HCT116 (cell line): ENCODE results near the gene OR13A1. TPM values are rescaled to one million over a fixed set of nuclear protein-coding genes. Genes with fewer than 3 reads are reported as not detected.
"Not testable (repeated sequence)": the region's sequence is repeated elsewhere in the genome, so short reads cannot be mapped to it uniquely, and the experiment has no call there.

Experiments
- ATAC-seq: fragments of 200-7000 bp; cut with Tn5 transposase; 2 replicates; pipeline ENCODE4 v1.9.1; 2020; ENCODE audit warnings: mild to moderate bottlenecking, moderate library complexity
- BruUV-seq: library from RNA; stranded (reverse); fragments of 400-500 nt; replicated peaks from 2 replicates; lab custom pipeline; 2021; lab: Mats Ljungman, UMichigan
- CTCF ChIA-PET: fragments of 300-600 bp; sonication (Branson Sonifier 250); formaldehyde crosslinking; loops from one replicate; lab custom pipeline; 2021; ENCODE audit warnings: antibody characterized with exemption; lab: Charles Lee
- POLR2A ChIA-PET: fragments of 300-600, 350-600 bp; sonication (Branson Sonifier 250); formaldehyde crosslinking; loops from one replicate; lab custom pipeline; 2021; ENCODE audit warnings: antibody characterized with exemption; lab: Charles Lee
- RAD21 ChIA-PET, 2 experiments: fragments of 300-600 bp; sonication (Branson Sonifier 250); formaldehyde crosslinking; loops; one replicate each; lab custom pipeline; 2023; ENCODE audit warnings: low total read pairs in 2 of 2; ENCODE audit not compliant: uncharacterized antibody in 2 of 2, unreplicated experiment in 2 of 2, low non-redundant PET in 1 of 2; lab: Charles Lee
- DNase-seq: peaks from one replicate; pipeline ENCODE4 v3.0.0-alpha.2; 2010; ENCODE audit warnings: low read depth, low spot score
- H2AFZ ChIP-seq: fragments of 200-600 bp; shearing (Covaris generic), sonication (generic); 2 replicates; pipeline ENCODE4 v1.6.1; 2017; ENCODE audit warnings: low read depth, mixed run types, mixed read lengths, antibody characterized with exemption, low read length; ENCODE audit not compliant: poor library complexity, severe bottlenecking
- H3K27ac ChIP-seq: 2 replicates; pipeline ENCODE4 v1.5.1; 2012; ENCODE audit warnings: low read depth, low read length
- H3K27me3 ChIP-seq: fragments of 200-600 bp; sonication (generic); 2 replicates; pipeline ENCODE4 v1.6.1; 2016; ENCODE audit warnings: mixed run types, low read length, mixed read lengths; ENCODE audit not compliant: insufficient read depth
- H3K36me3 ChIP-seq, 2 experiments: fragments of 200-500 bp in 1 of 2; fragments of 200-600 bp in 1 of 2; sonication (Bioruptor generic) in 1 of 2; sonication (generic) in 1 of 2; 2 replicates each; pipeline versions ENCODE4 v1.5.1 to v1.6.1; 2014 to 2016; ENCODE audit warnings: low read length in 2 of 2, inconsistent platforms in 1 of 2, mixed read lengths in 1 of 2, mixed run types in 1 of 2; ENCODE audit not compliant: insufficient read depth in 2 of 2, control insufficient read depth in 1 of 2
- H3K4me1 ChIP-seq, 2 experiments: fragments of 200-600 bp in 1 of 2; sonication (generic) in 1 of 2; 2 replicates each; pipeline versions ENCODE4 v1.5.1 to v1.6.1; 2012 to 2017; ENCODE audit warnings: low read length in 2 of 2, inconsistent platforms in 1 of 2, mild to moderate bottlenecking in 1 of 2, mixed read lengths in 1 of 2, mixed run types in 1 of 2, moderate library complexity in 1 of 2; ENCODE audit not compliant: insufficient read depth in 2 of 2, control insufficient read depth in 1 of 2
- H3K4me2 ChIP-seq: fragments of 200-600 bp; sonication (generic); 2 replicates; pipeline ENCODE4 v1.6.1; 2017; ENCODE audit warnings: mixed run types, low read length, mixed read lengths
- H3K4me3 ChIP-seq, 2 experiments: fragments of 200-600 bp in 1 of 2; sonication (generic) in 1 of 2; replicated peaks in 1 of 2; 2 replicates each; pipeline ENCODE4 v1.5.1; 2011 to 2016; ENCODE audit warnings: low read length in 2 of 2, control low read depth in 1 of 2, low read depth in 1 of 2, mild to moderate bottlenecking in 1 of 2, mixed read lengths in 1 of 2, mixed run types in 1 of 2
- H3K79me2 ChIP-seq: fragments of 200-600 bp; sonication (generic); 2 replicates; pipeline ENCODE4 v1.6.1; 2017; ENCODE audit warnings: mild to moderate bottlenecking, mixed run types, low read length, moderate library complexity, mixed read lengths; ENCODE audit not compliant: insufficient read depth
- H3K9ac ChIP-seq: fragments of 200-600 bp; sonication (generic); 2 replicates; pipeline ENCODE4 v1.6.1; 2016; ENCODE audit warnings: low read length, mixed read lengths
- H3K9me2 ChIP-seq: fragments of 200-600 bp; sonication (generic), shearing (Covaris generic); 2 replicates; pipeline ENCODE4 v1.6.1; 2017; ENCODE audit warnings: mixed run types, mild to moderate bottlenecking, moderate library complexity; ENCODE audit not compliant: insufficient read depth
- H3K9me3 ChIP-seq, 2 experiments: fragments of 200-500 bp in 1 of 2; fragments of 200-600 bp in 1 of 2; sonication (Bioruptor generic) in 1 of 2; sonication (generic) in 1 of 2; 2 replicates each; pipeline ENCODE4 v1.6.1; 2014 to 2017; ENCODE audit warnings: low read length in 2 of 2, mixed read lengths in 2 of 2, inconsistent platforms in 1 of 2, low read depth in 1 of 2, mild to moderate bottlenecking in 1 of 2, mixed run types in 1 of 2, moderate library complexity in 1 of 2; ENCODE audit not compliant: control insufficient read depth in 1 of 2, insufficient read depth in 1 of 2
- H4K20me1 ChIP-seq: fragments of 200-600 bp; sonication (generic), shearing (Covaris generic); 2 replicates; pipeline ENCODE4 v1.6.1; 2017; ENCODE audit warnings: mixed run types, mild to moderate bottlenecking, moderate library complexity; ENCODE audit not compliant: insufficient read depth
- FOSL1 ChIP-seq: IDR thresholded peaks from 2 replicates; pipeline ENCODE4 v1.6.1; 2012; ENCODE audit warnings: low read depth
- RAD21 ChIP-seq: IDR thresholded peaks from 2 replicates; pipeline ENCODE4 v1.6.1; 2012; ENCODE audit warnings: low read depth, mild to moderate bottlenecking
- SP1 ChIP-seq: IDR thresholded peaks from 2 replicates; pipeline ENCODE4 v1.6.1; 2012; ENCODE audit warnings: low read depth
- intact Hi-C: fragments of 100-400 bp; cut with micrococcal nuclease; formaldehyde crosslinking; loops from 2 replicates; pipeline ENCODE4 v1.10.0; 2022
- total RNA-seq: library from RNA; stranded (reverse); gene quantifications from one replicate; pipeline ENCODE4 v1.2.1, GENCODE V29; 2021; ENCODE audit not compliant: unreplicated experiment
- TF ChIP-seq, protein P1 (sequence below): IDR thresholded peaks from 2 replicates; pipeline ENCODE4 v1.6.1; 2012; ENCODE audit warnings: low read depth

The OR13A1 gene
- total RNA-seq, 1 experiment from 2014 or later, result not detected

DNA sequence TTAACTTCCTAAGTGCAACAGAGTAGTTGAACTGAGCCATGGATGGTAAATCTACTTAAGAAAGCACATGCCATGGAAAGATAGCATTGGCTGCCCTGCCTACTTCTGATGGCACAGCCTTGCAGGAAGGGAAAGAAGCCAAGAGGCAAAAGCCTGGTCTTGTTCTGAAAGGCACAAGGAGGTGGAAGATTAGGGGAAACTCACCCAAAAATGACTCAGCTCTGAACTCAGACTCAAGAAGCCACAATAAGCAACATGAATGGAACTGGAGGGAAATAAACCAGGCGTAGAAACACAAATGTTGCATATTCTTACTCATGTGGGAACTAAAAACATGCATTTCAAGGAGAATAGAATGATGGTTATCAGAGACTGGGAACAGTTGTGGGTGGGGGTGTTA is 37.8 kb upstream of the OR13A1 start (continued):
- TF ChIP-seq, protein P1, sequence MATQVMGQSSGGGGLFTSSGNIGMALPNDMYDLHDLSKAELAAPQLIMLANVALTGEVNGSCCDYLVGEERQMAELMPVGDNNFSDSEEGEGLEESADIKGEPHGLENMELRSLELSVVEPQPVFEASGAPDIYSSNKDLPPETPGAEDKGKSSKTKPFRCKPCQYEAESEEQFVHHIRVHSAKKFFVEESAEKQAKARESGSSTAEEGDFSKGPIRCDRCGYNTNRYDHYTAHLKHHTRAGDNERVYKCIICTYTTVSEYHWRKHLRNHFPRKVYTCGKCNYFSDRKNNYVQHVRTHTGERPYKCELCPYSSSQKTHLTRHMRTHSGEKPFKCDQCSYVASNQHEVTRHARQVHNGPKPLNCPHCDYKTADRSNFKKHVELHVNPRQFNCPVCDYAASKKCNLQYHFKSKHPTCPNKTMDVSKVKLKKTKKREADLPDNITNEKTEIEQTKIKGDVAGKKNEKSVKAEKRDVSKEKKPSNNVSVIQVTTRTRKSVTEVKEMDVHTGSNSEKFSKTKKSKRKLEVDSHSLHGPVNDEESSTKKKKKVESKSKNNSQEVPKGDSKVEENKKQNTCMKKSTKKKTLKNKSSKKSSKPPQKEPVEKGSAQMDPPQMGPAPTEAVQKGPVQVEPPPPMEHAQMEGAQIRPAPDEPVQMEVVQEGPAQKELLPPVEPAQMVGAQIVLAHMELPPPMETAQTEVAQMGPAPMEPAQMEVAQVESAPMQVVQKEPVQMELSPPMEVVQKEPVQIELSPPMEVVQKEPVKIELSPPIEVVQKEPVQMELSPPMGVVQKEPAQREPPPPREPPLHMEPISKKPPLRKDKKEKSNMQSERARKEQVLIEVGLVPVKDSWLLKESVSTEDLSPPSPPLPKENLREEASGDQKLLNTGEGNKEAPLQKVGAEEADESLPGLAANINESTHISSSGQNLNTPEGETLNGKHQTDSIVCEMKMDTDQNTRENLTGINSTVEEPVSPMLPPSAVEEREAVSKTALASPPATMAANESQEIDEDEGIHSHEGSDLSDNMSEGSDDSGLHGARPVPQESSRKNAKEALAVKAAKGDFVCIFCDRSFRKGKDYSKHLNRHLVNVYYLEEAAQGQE, result no peak
- TF ChIP-seq SP1, result no peak
- TF ChIP-seq FOSL1, result no peak
- TF ChIP-seq RAD21, result no peak
- TF ChIP-seq, all 23 proteins: peak for 0

DNA sequence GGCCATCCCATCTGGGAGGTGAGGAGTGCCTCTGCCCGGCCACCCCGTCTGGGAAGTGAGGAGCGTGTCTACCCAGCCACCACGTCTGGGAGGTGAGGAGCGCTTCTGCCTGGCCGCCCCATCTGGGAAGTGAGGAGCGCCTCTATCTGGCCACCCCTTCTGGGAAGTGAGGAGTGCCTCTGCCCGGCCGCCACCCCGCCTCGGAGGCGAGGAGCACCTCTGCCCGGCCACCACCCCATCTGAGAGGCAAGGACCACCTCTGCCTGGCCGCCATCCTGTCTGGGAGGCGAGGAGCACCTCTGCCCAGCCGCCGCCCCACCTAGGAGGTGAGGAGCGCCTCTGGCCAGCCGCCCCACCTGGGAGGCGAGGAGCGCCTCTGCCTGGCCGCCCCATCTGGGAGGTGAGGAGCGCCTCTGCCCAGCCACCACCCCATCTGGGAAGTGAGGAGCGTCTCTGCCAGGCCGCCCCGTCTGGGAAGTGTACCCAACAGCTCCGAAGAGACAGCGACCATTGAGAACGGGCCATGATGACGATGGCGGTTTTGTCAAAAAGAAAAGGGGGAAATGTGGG is 32.9 kb upstream of the OR13A1 start:
- H3K27ac ChIP-seq, H3K4me3 ChIP-seq, RAD21 ChIA-PET, H3K36me3 ChIP-seq, ATAC-seq, H3K27me3 ChIP-seq, DNase-seq, intact Hi-C loops, CTCF ChIA-PET, H3K4me2 ChIP-seq, H3K9me3 ChIP-seq, H3K9ac ChIP-seq, POLR2A ChIA-PET, H3K9me2 ChIP-seq, H3K79me2 ChIP-seq, H2AFZ ChIP-seq, H3K4me1 ChIP-seq, H4K20me1 ChIP-seq, BruUV-seq: not testable (repeated sequence)

DNA sequence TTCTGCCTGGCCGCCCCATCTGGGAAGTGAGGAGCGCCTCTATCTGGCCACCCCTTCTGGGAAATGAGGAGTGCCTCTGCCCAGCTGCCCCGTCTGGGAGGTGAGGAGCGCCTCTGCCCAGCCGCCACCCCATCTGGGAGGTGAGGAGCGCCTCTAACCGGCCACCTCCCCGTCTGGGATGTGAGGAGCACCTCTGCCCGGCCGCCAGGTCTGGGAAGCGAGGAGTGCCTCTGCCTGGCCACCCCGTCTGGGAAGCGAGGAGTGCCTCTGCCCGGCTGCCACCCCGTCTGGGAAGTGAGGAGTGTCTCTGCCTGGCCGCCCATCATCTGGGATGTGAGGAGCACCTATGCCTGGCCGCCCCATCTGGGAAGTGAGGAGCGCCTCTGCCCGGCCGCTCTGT is 32.1 kb upstream of the OR13A1 start:
- CTCF ChIA-PET, BruUV-seq, H3K27me3 ChIP-seq, H3K9me2 ChIP-seq, ATAC-seq, intact Hi-C loops, DNase-seq, H3K9me3 ChIP-seq, H3K36me3 ChIP-seq, H4K20me1 ChIP-seq, H3K79me2 ChIP-seq, RAD21 ChIA-PET, H3K4me2 ChIP-seq, H2AFZ ChIP-seq, H3K27ac ChIP-seq, H3K9ac ChIP-seq, H3K4me1 ChIP-seq, POLR2A ChIA-PET, H3K4me3 ChIP-seq: not testable (repeated sequence)

DNA sequence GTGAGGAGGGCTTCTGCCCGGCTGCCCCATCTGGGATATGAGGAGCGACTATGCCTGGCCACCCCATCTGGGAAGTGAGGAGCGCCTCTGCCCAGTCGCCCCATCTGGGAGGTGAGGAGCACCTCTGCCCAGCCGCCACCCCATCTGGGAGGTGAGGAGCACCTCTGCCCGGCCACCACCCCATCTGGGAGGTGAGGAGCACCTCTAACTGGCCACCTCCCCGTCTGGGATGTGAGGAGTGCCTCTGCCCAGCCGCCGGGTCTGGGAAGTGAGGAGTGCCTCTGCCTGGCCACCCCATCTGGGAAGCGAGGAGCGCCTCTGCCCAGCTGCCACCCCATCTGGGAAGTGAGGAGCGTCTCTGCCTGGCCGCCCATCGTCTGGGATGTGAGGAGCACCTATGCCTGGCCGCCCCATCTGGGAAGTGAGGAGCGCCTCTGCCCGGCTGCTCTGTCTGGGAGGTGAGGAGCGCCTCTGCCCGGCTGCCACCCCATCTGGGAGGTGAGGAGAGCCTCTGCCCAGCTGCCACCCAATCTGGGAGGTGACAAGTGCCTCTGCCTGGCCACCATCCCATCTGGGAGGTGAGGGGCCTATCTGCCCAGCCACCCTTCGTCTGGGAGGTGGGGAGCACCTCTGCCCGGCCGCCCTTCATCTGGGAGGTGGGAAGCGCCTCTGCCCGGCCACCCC is 31.4 kb upstream of the OR13A1 start:
- RAD21 ChIA-PET, result not testable (repeated sequence)

More for the DNA sequence above, 31.4 kb upstream of the OR13A1 start:
- H3K27ac ChIP-seq, H3K36me3 ChIP-seq, H3K79me2 ChIP-seq, DNase-seq, H3K4me3 ChIP-seq, H3K9ac ChIP-seq, POLR2A ChIA-PET, H3K4me1 ChIP-seq, H2AFZ ChIP-seq, H3K9me2 ChIP-seq, H3K27me3 ChIP-seq, H3K4me2 ChIP-seq, ATAC-seq, H4K20me1 ChIP-seq, intact Hi-C loops, CTCF ChIA-PET, H3K9me3 ChIP-seq, BruUV-seq: not testable (repeated sequence)
